PC-9 (cell line): ENCODE measurements around the gene CAVIN1. TPM values are rescaled to one million over a fixed set of nuclear protein-coding genes. Genes with fewer than 3 reads are reported as not detected.

Source experiments
- BruUV-seq: library from RNA; stranded (reverse); fragments of 400-500 nt; replicated peaks from 2 replicates; lab custom pipeline; 2021; lab: Mats Ljungman, UMichigan
- CTCF ChIA-PET: fragments of 300-600 bp; sonication (Branson Sonifier 250); formaldehyde crosslinking; loops from one replicate; lab custom pipeline; 2022; ENCODE audit warnings: antibody characterized with exemption; lab: Charles Lee
- POLR2A ChIA-PET: fragments of 300-600 bp; sonication (Branson Sonifier 250); formaldehyde crosslinking; loops from one replicate; lab custom pipeline; 2022; ENCODE audit warnings: antibody characterized with exemption; ENCODE audit not compliant: unreplicated experiment; lab: Charles Lee
- DNase-seq, 2 experiments: peaks; one replicate each; pipeline versions ENCODE4 v3.0.0 to v3.0.0-alpha.2; 2015 to 2022; ENCODE audit warnings: mixed read lengths in 1 of 2
- H2AFZ ChIP-seq: fragments of 200-600 bp; sonication (generic); 2 replicates; pipeline ENCODE4 v1.8.1; 2017; ENCODE audit warnings: antibody characterized with exemption
- H3F3A ChIP-seq: fragments of 200-600 bp; sonication (generic); 2 replicates; pipeline ENCODE4 v1.8.1; 2017; ENCODE audit warnings: antibody characterized with exemption, mild to moderate bottlenecking, low read depth; ENCODE audit not compliant: insufficient read depth
- H3K27ac ChIP-seq: fragments of 200-600 bp; sonication (generic); 2 replicates; pipeline ENCODE4 v1.6.1; 2016; ENCODE audit warnings: mixed run types
- H3K27me3 ChIP-seq: fragments of 200-600 bp; sonication (generic); 2 replicates; pipeline ENCODE4 v1.6.1; 2016; ENCODE audit warnings: low read depth, mixed run types; ENCODE audit not compliant: insufficient read depth
- H3K36me3 ChIP-seq: fragments of 200-600 bp; sonication (generic); 2 replicates; pipeline ENCODE4 v1.6.1; 2016; ENCODE audit warnings: low read depth, mixed run types
- H3K4me1 ChIP-seq: fragments of 200-600 bp; sonication (generic); replicated peaks from 2 replicates; pipeline ENCODE4 v1.6.1; 2016; ENCODE audit warnings: mixed run types; ENCODE audit not compliant: insufficient read depth
- H3K4me2 ChIP-seq: fragments of 200-600 bp; sonication (generic); 2 replicates; pipeline ENCODE4 v1.6.1; 2017; ENCODE audit warnings: mixed run types
- H3K4me3 ChIP-seq: fragments of 200-600 bp; sonication (generic); 2 replicates; pipeline ENCODE4 v1.6.1; 2016; ENCODE audit warnings: mixed run types
- H3K79me2 ChIP-seq: fragments of 200-600 bp; sonication (generic); 2 replicates; pipeline ENCODE4 v1.6.1; 2017; ENCODE audit warnings: low read depth, mixed run types
- H3K9me2 ChIP-seq: fragments of 200-600 bp; sonication (generic); 2 replicates; pipeline ENCODE4 v1.8.1; 2017; ENCODE audit warnings: mild to moderate bottlenecking; ENCODE audit not compliant: insufficient read depth
- H3K9me3 ChIP-seq: fragments of 200-600 bp; sonication (generic); 2 replicates; pipeline ENCODE4 v1.8.1; 2016; ENCODE audit warnings: low read depth; ENCODE audit not compliant: insufficient read depth
- H4K20me1 ChIP-seq: fragments of 200-600 bp; sonication (generic); 2 replicates; pipeline ENCODE4 v1.8.1; 2017; ENCODE audit not compliant: insufficient read depth
- EZH2 ChIP-seq: fragments of 200-600 bp; sonication (generic); IDR thresholded peaks from 2 replicates; pipeline ENCODE4 v1.8.0; 2017; ENCODE audit warnings: antibody characterized with exemption, low read depth
- intact Hi-C: fragments of 100-400 bp; cut with micrococcal nuclease; formaldehyde crosslinking; loops from one replicate; pipeline ENCODE4 v1.10.0; 2022; ENCODE audit not compliant: unreplicated experiment
- total RNA-seq: library from RNA; stranded (reverse); gene quantifications from 2 replicates; pipeline ENCODE4 v1.2.3, GENCODE V29; 2021
- TF ChIP-seq, protein P1 (sequence below): fragments of 200-600 bp; sonication (generic); conservative IDR thresholded peaks from 2 replicates; pipeline ENCODE4 v1.6.1; 2017; ENCODE audit warnings: mixed run types, antibody characterized with exemption, mild to moderate bottlenecking, moderate library complexity

Gene CAVIN1
- total RNA-seq, 1 experiment from 2014 or later = 170 TPM

DNA sequence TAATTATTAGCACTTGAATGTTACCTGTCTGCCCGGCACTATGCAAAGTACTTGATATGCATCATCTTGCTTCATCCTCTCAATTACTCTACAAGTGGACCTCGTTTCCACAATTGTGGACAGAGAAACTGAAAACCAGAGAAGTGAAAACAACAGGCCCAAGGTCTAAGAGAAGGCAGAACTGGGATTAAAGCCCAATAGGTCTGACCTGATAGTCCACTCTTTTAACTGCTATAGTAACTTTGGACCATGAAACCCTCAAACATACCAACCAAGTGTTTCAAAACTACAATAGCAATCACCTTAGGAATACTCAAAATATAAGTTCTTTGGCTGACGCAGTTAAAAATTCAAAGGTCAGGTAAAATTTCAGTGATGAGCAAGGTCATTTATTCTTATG is 42.1 kb downstream of the CAVIN1 start:
- H3K79me2 ChIP-seq = peaks cover 78% of the 10 kb centered on the region
- H3K36me3 ChIP-seq = no peaks in the 10 kb centered on the region
- no peak overlapping the region for H3K27ac ChIP-seq
- no peaks in the 10 kb centered on the region for H3K4me1 ChIP-seq
- no peak for DNase-seq
- no TSS peak for BruUV-seq
- no peak for TF ChIP-seq EZH2
- TF ChIP-seq, protein P1, sequence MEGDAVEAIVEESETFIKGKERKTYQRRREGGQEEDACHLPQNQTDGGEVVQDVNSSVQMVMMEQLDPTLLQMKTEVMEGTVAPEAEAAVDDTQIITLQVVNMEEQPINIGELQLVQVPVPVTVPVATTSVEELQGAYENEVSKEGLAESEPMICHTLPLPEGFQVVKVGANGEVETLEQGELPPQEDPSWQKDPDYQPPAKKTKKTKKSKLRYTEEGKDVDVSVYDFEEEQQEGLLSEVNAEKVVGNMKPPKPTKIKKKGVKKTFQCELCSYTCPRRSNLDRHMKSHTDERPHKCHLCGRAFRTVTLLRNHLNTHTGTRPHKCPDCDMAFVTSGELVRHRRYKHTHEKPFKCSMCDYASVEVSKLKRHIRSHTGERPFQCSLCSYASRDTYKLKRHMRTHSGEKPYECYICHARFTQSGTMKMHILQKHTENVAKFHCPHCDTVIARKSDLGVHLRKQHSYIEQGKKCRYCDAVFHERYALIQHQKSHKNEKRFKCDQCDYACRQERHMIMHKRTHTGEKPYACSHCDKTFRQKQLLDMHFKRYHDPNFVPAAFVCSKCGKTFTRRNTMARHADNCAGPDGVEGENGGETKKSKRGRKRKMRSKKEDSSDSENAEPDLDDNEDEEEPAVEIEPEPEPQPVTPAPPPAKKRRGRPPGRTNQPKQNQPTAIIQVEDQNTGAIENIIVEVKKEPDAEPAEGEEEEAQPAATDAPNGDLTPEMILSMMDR = no peak
- no peak overlapping the region for H3K4me3 ChIP-seq
- H3F3A ChIP-seq = 0 out of 2 replicates have a peak, but pooled peaks cover 4% of the 10 kb centered on the region
- no peaks in the 10 kb centered on the region for H3K27me3 ChIP-seq
- no peaks in the 10 kb centered on the region for H3K9me3 ChIP-seq
- H4K20me1 ChIP-seq = peaks cover 4% of the 10 kb centered on the region; the same call in 1 of the 2 replicates
- no peak overlapping the region for H2AFZ ChIP-seq
- no peak overlapping the region for H3K4me2 ChIP-seq
- no peaks in the 10 kb centered on the region for H3K9me2 ChIP-seq
- intact Hi-C loops = no loop called here
- ChIA-PET POLR2A (no interaction called here), CTCF (interaction anchor here (0.7 kb wide), 1 partner anchor 11 kb away, joined by 3 read pairs; no protein-coding TSS in a partner anchor)

DNA sequence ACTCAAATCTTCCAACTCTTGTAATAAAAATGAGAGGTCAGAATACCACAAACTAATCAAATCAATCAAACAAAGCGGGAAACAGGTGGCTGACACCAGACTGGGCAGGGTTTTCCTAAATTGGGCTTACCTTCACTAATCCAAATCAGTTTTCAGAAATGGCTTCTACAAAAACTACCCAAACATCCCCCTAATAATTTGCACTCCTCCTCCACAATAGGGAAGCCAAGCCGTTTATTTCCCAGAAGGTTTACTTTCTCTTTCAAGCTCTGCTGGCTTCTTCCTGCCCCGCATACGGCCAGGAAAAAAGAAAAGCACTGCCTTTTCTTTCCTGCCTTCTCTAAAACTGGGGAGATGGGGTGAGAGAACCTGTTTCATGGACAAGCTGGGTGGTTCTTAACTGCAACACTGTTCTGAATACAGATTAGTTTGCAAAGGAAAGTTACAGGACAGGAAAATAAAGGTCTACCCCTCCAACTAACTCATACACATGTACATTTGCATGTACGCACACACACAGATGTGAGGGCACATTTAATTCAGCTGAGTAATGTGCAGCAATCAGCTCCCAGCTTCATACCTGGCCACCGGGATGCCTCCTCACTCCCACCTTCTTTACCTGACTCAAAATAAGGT is 44.0 kb downstream of the CAVIN1 start:
- H3K27me3 ChIP-seq = no peaks in the 10 kb centered on the region
- H2AFZ ChIP-seq = no peak overlapping the region
- 0 out of 2 replicates have a peak, but pooled peaks cover 8% of the 10 kb centered on the region for H3F3A ChIP-seq
- H3K79me2 ChIP-seq = peaks cover 60% of the 10 kb centered on the region
- no peaks in the 10 kb centered on the region for H3K36me3 ChIP-seq
- no TSS peak for BruUV-seq
- TF ChIP-seq, protein P1 = no peak
- no peak for TF ChIP-seq EZH2
- intact Hi-C loops = no loop called here
- no peak for DNase-seq
- no peaks in the 10 kb centered on the region for H3K9me3 ChIP-seq
- no peaks in the 10 kb centered on the region for H4K20me1 ChIP-seq
- no peak overlapping the region for H3K27ac ChIP-seq
- POLR2A ChIA-PET = interaction anchor here (0.7 to 0.9 kb wide), 2 partner anchors 13 to 44 kb away, joined by 4 to 5 read pairs; partner anchors contain the start of gene CAVIN1
- H3K4me2 ChIP-seq = no peak overlapping the region; the same call in 1 of the 2 replicates
- H3K9me2 ChIP-seq = no peaks in the 10 kb centered on the region
- no peaks in the 10 kb centered on the region for H3K4me1 ChIP-seq
- CTCF ChIA-PET = interaction anchor here (0.6 kb wide), 1 partner anchor 14 kb away, joined by 3 read pairs; no protein-coding TSS in a partner anchor
- H3K4me3 ChIP-seq = no peak overlapping the region

DNA sequence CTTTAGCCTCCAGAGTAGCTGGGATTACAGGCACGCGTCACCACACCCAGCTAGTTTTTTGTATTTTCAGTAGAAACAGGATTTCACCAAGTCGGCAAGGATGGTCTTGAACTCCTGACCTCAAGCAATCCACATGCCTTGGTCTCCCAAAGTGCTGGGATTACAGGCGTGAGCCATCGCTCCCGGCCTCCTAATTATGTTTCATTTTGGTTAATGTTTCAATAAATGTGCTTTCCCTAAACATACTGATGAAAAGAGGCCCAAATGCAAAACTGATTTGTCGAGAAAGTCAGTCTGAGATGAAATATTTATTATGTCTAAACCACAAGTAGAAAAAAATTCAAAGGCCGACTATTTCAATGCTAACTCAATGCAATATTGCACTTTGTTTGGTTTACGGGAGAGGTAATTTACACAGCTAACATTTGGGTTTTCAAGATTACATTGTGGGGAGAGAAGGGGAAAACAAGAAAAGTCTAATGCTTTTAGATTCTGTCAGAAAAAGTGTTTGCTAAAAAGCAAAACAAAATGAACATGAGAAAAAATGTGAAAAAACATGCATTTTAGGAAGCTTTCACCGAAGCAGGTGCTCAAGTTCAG is 44.6 kb downstream of the CAVIN1 start:
- no peaks in the 10 kb centered on the region for H3K36me3 ChIP-seq
- BruUV-seq = no TSS peak
- H3K9me3 ChIP-seq = no peaks in the 10 kb centered on the region
- ChIA-PET POLR2A (interaction anchor here (0.6 to 0.9 kb wide), 2 partner anchors 28 to 45 kb away, joined by 5 to 13 read pairs; partner anchors contain the start of gene CAVIN1), CTCF (no interaction called here)
- DNase-seq = no peak
- H2AFZ ChIP-seq = no peak overlapping the region
- no peaks in the 10 kb centered on the region for H3K9me2 ChIP-seq
- TF ChIP-seq EZH2 = no peak
- TF ChIP-seq, protein P1 = no peak
- no peaks in the 10 kb centered on the region for H3K27me3 ChIP-seq
- no peak overlapping the region for H3K27ac ChIP-seq
- no peaks in the 10 kb centered on the region for H4K20me1 ChIP-seq
- 0 out of 2 replicates have a peak, but pooled peaks cover 8% of the 10 kb centered on the region for H3F3A ChIP-seq
- intact Hi-C loops = no loop called here
- H3K4me1 ChIP-seq = no peaks in the 10 kb centered on the region
- peaks cover 60% of the 10 kb centered on the region for H3K79me2 ChIP-seq
- H3K4me2 ChIP-seq = no peak overlapping the region
- no peak overlapping the region for H3K4me3 ChIP-seq
